ENCODE measurements around the gene INF2. TPM values are rescaled to one million over a fixed set of nuclear protein-coding genes. Genes with fewer than 3 reads are reported as not detected.

The INF2 gene
- total and polyA plus RNA-seq, 4 donors: 13.1 to 51.6 (median 25.5) TPM

DNA sequence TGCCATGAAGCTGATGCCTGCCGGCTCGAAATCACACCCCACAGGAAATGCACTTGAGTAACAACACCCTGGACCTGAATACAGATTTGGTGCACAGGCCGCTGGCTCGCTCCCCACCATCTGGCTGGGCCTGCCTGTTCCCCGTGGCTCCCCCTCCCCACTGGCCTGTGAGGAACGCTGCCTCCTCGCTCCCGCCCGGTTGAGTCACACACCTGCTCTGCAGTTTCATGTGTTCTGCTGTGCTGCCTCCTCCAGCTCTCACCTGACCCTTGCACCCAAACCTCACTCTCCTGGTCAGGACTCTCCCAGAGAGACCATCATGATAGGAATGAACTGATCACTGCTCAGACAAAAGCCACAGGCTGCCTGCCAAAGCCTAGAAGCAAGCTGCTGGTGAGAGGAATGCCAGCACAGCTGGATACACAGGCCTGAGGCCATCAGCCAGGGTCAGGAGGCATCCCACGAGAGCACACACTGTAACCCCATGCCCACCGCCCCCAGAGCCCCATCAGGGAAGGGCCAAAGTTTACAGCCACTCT lies 59.8 kb downstream of the INF2 start:
- WGBS: 25% methylated on average over 11 of the region's 11 CpGs
- no peaks in the 10 kb centered on the region for H3K9me3 ChIP-seq (ENCODE audit: control insufficient read depth in 4 of 4, low read length in 3 of 4)
- DNase-seq (ENCODE audit: low spot score): no peak
- peak overlapping the region in 1 of 2 donors; percentile 24 for H3K9ac ChIP-seq (ENCODE audit: low read depth in 1 of 2, low read length in 2 of 2)
- H3K27ac ChIP-seq (ENCODE audit: low read depth in 1 of 2, low read length in 2 of 2): peak overlapping the region; percentile 78 to 89
- no peaks in the 10 kb centered on the region for H3K27me3 ChIP-seq (ENCODE audit: control insufficient read depth in 4 of 4, insufficient read depth in 4 of 4, low read length in 3 of 4)
- no peak overlapping the region for H3K4me3 ChIP-seq (ENCODE audit: low read depth in 1 of 3, low read length in 3 of 3)
- TF ChIP-seq FOXA2 (IDR thresholded peaks at IDR 0.05): no peak
- peak; percentile 91 to 94 for TF ChIP-seq HNF4A (conservative IDR thresholded peaks at IDR 0.05)
- TF ChIP-seq SP1 (IDR thresholded peaks at IDR 0.05): peak; percentile 98
- TF ChIP-seq HNF4G (IDR thresholded peaks at IDR 0.05): peak; percentile 90
- TF ChIP-seq, protein P1, sequence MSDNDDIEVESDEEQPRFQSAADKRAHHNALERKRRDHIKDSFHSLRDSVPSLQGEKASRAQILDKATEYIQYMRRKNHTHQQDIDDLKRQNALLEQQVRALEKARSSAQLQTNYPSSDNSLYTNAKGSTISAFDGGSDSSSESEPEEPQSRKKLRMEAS (IDR thresholded peaks at IDR 0.05): no peak
- TF ChIP-seq RXRA (IDR thresholded peaks at IDR 0.05): peak; percentile 88 to 98
- TF ChIP-seq NR2F2 (IDR thresholded peaks at IDR 0.05): no peak
- peak; percentile 55 to 67 for TF ChIP-seq RAD21 (IDR thresholded peaks at IDR 0.05)
- TF ChIP-seq, protein P2, sequence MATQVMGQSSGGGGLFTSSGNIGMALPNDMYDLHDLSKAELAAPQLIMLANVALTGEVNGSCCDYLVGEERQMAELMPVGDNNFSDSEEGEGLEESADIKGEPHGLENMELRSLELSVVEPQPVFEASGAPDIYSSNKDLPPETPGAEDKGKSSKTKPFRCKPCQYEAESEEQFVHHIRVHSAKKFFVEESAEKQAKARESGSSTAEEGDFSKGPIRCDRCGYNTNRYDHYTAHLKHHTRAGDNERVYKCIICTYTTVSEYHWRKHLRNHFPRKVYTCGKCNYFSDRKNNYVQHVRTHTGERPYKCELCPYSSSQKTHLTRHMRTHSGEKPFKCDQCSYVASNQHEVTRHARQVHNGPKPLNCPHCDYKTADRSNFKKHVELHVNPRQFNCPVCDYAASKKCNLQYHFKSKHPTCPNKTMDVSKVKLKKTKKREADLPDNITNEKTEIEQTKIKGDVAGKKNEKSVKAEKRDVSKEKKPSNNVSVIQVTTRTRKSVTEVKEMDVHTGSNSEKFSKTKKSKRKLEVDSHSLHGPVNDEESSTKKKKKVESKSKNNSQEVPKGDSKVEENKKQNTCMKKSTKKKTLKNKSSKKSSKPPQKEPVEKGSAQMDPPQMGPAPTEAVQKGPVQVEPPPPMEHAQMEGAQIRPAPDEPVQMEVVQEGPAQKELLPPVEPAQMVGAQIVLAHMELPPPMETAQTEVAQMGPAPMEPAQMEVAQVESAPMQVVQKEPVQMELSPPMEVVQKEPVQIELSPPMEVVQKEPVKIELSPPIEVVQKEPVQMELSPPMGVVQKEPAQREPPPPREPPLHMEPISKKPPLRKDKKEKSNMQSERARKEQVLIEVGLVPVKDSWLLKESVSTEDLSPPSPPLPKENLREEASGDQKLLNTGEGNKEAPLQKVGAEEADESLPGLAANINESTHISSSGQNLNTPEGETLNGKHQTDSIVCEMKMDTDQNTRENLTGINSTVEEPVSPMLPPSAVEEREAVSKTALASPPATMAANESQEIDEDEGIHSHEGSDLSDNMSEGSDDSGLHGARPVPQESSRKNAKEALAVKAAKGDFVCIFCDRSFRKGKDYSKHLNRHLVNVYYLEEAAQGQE (IDR thresholded peaks at IDR 0.05): peak; percentile 77
- peak; percentile 68 for TF ChIP-seq FOXA1 (IDR thresholded peaks at IDR 0.05)
- TF ChIP-seq, protein P3, sequence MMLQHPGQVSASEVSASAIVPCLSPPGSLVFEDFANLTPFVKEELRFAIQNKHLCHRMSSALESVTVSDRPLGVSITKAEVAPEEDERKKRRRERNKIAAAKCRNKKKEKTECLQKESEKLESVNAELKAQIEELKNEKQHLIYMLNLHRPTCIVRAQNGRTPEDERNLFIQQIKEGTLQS (IDR thresholded peaks at IDR 0.05): no peak
- peak in 1 of 2 donors; percentile 25 for TF ChIP-seq GABPA (IDR thresholded peaks at IDR 0.05 in 1 of 2, conservative IDR thresholded peaks at IDR 0.05 in 1 of 2)
- TF ChIP-seq JUND (IDR thresholded peaks at IDR 0.05): peak; percentile 64 to 86
- TF ChIP-seq YY1 (IDR thresholded peaks at IDR 0.05): peak; percentile 85
- TF ChIP-seq, protein P4, sequence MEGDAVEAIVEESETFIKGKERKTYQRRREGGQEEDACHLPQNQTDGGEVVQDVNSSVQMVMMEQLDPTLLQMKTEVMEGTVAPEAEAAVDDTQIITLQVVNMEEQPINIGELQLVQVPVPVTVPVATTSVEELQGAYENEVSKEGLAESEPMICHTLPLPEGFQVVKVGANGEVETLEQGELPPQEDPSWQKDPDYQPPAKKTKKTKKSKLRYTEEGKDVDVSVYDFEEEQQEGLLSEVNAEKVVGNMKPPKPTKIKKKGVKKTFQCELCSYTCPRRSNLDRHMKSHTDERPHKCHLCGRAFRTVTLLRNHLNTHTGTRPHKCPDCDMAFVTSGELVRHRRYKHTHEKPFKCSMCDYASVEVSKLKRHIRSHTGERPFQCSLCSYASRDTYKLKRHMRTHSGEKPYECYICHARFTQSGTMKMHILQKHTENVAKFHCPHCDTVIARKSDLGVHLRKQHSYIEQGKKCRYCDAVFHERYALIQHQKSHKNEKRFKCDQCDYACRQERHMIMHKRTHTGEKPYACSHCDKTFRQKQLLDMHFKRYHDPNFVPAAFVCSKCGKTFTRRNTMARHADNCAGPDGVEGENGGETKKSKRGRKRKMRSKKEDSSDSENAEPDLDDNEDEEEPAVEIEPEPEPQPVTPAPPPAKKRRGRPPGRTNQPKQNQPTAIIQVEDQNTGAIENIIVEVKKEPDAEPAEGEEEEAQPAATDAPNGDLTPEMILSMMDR (IDR thresholded peaks at IDR 0.05; ENCODE audit: low read depth, low read length, missing input control): no peak
- TF ChIP-seq, protein P5, sequence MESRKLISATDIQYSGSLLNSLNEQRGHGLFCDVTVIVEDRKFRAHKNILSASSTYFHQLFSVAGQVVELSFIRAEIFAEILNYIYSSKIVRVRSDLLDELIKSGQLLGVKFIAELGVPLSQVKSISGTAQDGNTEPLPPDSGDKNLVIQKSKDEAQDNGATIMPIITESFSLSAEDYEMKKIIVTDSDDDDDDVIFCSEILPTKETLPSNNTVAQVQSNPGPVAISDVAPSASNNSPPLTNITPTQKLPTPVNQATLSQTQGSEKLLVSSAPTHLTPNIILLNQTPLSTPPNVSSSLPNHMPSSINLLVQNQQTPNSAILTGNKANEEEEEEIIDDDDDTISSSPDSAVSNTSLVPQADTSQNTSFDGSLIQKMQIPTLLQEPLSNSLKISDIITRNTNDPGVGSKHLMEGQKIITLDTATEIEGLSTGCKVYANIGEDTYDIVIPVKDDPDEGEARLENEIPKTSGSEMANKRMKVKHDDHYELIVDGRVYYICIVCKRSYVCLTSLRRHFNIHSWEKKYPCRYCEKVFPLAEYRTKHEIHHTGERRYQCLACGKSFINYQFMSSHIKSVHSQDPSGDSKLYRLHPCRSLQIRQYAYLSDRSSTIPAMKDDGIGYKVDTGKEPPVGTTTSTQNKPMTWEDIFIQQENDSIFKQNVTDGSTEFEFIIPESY (IDR thresholded peaks at IDR 0.05): no peak
- peak in 1 of 2 donors; percentile 31 for TF ChIP-seq EGR1 (IDR thresholded peaks at IDR 0.05; ENCODE audit: low read depth in 2 of 2)
- no peak for TF ChIP-seq TAF1 (conservative IDR thresholded peaks at IDR 0.05)
- peaks cover 12 to 54% (median 42%) of the 10 kb centered on the region in 4 donors for H3K4me1 ChIP-seq (ENCODE audit: control insufficient read depth in 4 of 4, insufficient read depth in 4 of 4, low read length in 3 of 4)
- H3K36me3 ChIP-seq (ENCODE audit: control insufficient read depth in 4 of 4, insufficient read depth in 3 of 4, low read depth in 1 of 4, low read length in 3 of 4): peaks cover 0 to 10% (median 0%) of the 10 kb centered on the region in 4 donors
